ENCODE data around the gene VMP1. TPM values are rescaled to one million over a fixed set of nuclear protein-coding genes. Genes with fewer than 3 reads are reported as not detected.
"Not testable (repeated sequence)": the region's sequence is repeated elsewhere in the genome, so short reads cannot be mapped to it uniquely, and the experiment has no call there.

VMP1 gene
- total RNA-seq, 1 donor from 2014 or later = 64.9 TPM

- H3K9me3 Mint-ChIP-seq (ENCODE audit: unreplicated experiment) = no peaks in the 10 kb centered on the region
- H3K27ac Mint-ChIP-seq (ENCODE audit: unreplicated experiment) = peak overlapping the region; percentile 99
- peak overlapping the region; percentile 96 for H3K4me3 Mint-ChIP-seq (ENCODE audit: unreplicated experiment)
- no peak for TF ChIP-seq CTCF (IDR thresholded peaks at IDR 0.05; ENCODE audit: unreplicated experiment)
- peaks cover 4% of the 10 kb centered on the region for H3K27me3 Mint-ChIP-seq (ENCODE audit: unreplicated experiment)
- H3K4me1 Mint-ChIP-seq (ENCODE audit: unreplicated experiment) = peaks cover 30% of the 10 kb centered on the region
- H3K36me3 Mint-ChIP-seq (ENCODE audit: low read depth, unreplicated experiment) = peaks cover 5% of the 10 kb centered on the region
- DNase-seq (ENCODE audit: low spot score) = no peak
Observed at GRCh38 chr17:59839651-59840328, 132.3 kb downstream of the VMP1 start.

GRCh38 chr17:59840329-59841090 is 133.1 kb downstream of the VMP1 start:
- Mint-ChIP-seq H3K27ac (ENCODE audit: unreplicated experiment) (peak overlapping the region; percentile 72), H3K4me1 (ENCODE audit: unreplicated experiment) (peaks cover 30% of the 10 kb centered on the region), H3K4me3 (ENCODE audit: unreplicated experiment) (peak overlapping the region; percentile 71), H3K9me3 (ENCODE audit: unreplicated experiment) (no peaks in the 10 kb centered on the region), H3K27me3 (ENCODE audit: unreplicated experiment) (peaks cover 4% of the 10 kb centered on the region), H3K36me3 (ENCODE audit: low read depth, unreplicated experiment) (peaks cover 5% of the 10 kb centered on the region)
- TF ChIP-seq CTCF (IDR thresholded peaks at IDR 0.05; ENCODE audit: unreplicated experiment) = no peak
- no peak for DNase-seq (ENCODE audit: low spot score)

GRCh38 chr17:59841091-59841881 is 133.8 kb downstream of the VMP1 start:
- H3K27me3 Mint-ChIP-seq (ENCODE audit: unreplicated experiment); H3K9me3 Mint-ChIP-seq (ENCODE audit: unreplicated experiment); H3K36me3 Mint-ChIP-seq (ENCODE audit: low read depth, unreplicated experiment); DNase-seq (ENCODE audit: low spot score): not testable (repeated sequence)
- peak overlapping the region; percentile 50 for H3K4me3 Mint-ChIP-seq (ENCODE audit: unreplicated experiment)
- peaks cover 30% of the 10 kb centered on the region for H3K4me1 Mint-ChIP-seq (ENCODE audit: unreplicated experiment)
- peak overlapping the region; percentile 72 for H3K27ac Mint-ChIP-seq (ENCODE audit: unreplicated experiment)

GRCh38 chr17:59841882-59842263 is 134.4 kb downstream of the VMP1 start:
- H3K4me1 Mint-ChIP-seq (ENCODE audit: unreplicated experiment) = peaks cover 30% of the 10 kb centered on the region
- not testable (repeated sequence) for H3K9me3 Mint-ChIP-seq (ENCODE audit: unreplicated experiment); DNase-seq (ENCODE audit: low spot score); H3K27ac Mint-ChIP-seq (ENCODE audit: unreplicated experiment); H3K27me3 Mint-ChIP-seq (ENCODE audit: unreplicated experiment); H3K36me3 Mint-ChIP-seq (ENCODE audit: low read depth, unreplicated experiment); H3K4me3 Mint-ChIP-seq (ENCODE audit: unreplicated experiment)

GRCh38 chr17:59842901-59843652 is 135.6 kb downstream of the VMP1 start:
- Mint-ChIP-seq H3K4me1 (ENCODE audit: unreplicated experiment) (peaks cover 29% of the 10 kb centered on the region), H3K36me3 (ENCODE audit: low read depth, unreplicated experiment) (peaks cover 5% of the 10 kb centered on the region), H3K9me3 (ENCODE audit: unreplicated experiment) (no peaks in the 10 kb centered on the region), H3K27me3 (ENCODE audit: unreplicated experiment) (peaks cover 1% of the 10 kb centered on the region), H3K4me3 (ENCODE audit: unreplicated experiment) (peak overlapping the region; percentile 66), H3K27ac (ENCODE audit: unreplicated experiment) (no peak overlapping the region)
- no peak for TF ChIP-seq CTCF (IDR thresholded peaks at IDR 0.05; ENCODE audit: unreplicated experiment)
- no peak for DNase-seq (ENCODE audit: low spot score)

Measured in endothelial cell (in vitro differentiated cells).